Inferior parietal cortex (tissue), 1 donor: ENCODE measurements around the gene RNF126.
"Not testable (repeated sequence)": the region's sequence is repeated elsewhere in the genome, so short reads cannot be mapped to it uniquely, and the experiment has no call there.

ENCODE experiments used
- DNase-seq: peaks from one replicate; pipeline ENCODE4 v3.0.0-alpha.2; 2016; ENCODE audit errors: extremely low spot score

Gene RNF126

DNA sequence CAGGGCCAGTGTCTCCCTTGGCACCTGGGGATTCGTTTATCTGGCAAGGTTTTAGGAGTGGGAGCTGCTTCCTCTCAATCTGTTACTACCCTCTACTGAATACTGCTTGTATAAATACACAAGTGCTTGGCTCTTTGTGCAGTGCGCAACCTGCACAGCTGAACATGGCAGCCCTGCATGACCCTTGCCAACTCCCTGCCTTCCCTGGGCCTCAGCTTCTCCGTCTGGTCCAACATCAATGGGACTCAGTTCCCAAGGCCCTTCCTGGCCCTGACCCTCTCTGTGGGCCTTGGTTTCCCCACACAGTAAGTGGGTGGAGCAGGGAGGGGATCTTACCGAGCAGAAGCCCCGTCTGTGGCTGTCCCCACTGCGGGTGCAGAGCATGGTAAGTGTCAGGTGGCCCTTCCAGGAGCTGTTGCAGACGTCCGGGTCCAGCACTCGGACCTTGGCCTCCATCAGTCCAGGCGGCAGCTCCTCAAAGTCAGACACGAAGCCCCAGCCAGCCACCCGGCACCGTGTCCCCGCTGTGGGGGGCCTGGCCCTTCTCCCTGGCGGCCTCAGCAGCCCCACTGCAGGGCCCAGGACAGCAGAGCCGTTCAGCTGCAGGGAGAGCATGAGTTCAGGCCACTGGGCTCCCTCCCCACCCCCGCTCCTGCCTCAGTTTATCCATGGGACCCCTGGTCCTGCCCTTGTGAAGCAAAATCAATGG is 23.7 kb upstream of the RNF126 start:
- no peak for DNase-seq

DNA sequence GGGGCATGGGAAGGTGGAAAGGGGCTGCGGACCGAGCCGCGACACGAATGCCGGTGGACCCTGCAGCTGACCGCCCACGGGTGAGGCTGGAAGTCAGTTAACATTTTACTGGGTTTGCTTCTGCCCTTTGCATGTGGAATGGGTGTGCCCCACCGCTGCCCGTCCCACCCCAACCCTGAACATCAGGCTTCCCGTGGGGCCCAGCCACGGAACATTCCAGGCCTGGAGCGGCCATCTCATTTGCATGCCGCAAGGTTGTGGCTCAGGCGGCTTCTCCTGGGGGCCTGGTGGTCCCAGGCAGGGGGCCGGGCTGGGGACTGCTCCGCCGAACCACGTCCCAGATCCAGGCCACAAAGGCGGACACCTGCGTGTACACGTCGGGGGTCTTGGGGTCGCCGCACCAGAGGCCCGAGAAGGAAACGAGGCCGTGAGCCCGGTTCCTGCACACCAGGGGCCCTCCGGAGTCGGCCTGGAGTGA is 22.5 kb upstream of the RNF126 start:
- DNase-seq, result no peak

GRCh38 chr19:682678-683320 is 19.8 kb upstream of the RNF126 start:
- DNase-seq, result no peak

DNA sequence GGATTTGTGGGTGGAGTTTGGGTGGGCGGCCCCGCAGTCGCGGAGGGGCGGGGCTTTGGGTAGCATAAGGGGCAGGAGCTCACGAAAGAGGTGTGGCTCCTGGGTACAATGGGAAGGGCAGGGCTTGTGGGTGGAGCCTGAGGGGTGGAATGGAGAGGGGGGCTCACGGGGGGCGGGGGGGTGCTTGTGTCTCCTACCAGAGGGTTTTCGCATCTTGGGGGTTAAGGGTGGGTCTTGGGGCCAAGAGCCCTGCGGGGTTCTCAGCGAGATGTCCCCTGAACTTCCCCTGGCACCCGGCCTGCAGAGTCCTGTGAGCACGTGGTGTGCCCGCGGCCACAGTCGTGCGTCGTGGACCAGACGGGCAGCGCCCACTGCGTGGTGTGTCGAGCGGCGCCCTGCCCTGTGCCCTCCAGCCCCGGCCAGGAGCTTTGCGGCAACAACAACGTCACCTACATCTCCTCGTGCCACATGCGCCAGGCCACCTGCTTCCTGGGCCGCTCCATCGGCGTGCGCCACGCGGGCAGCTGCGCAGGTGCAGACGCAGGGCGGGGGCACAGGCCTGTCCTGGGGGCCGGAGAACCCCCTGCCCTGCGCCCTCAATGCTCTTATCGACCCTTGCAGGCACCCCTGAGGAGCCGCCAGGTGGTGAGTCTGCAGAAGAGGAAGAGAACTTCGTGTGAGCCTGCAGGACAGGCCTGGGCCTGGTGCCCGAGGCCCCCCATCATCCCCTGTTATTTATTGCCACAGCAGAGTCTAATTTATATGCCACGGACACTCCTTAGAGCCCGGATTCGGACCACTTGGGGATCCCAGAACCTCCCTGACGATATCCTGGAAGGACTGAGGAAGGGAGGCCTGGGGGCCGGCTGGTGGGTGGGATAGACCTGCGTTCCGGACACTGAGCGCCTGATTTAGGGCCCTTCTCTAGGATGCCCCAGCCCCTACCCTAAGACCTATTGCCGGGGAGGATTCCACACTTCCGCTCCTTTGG is 18.3 kb upstream of the RNF126 start:
- DNase-seq, result no peak

DNA sequence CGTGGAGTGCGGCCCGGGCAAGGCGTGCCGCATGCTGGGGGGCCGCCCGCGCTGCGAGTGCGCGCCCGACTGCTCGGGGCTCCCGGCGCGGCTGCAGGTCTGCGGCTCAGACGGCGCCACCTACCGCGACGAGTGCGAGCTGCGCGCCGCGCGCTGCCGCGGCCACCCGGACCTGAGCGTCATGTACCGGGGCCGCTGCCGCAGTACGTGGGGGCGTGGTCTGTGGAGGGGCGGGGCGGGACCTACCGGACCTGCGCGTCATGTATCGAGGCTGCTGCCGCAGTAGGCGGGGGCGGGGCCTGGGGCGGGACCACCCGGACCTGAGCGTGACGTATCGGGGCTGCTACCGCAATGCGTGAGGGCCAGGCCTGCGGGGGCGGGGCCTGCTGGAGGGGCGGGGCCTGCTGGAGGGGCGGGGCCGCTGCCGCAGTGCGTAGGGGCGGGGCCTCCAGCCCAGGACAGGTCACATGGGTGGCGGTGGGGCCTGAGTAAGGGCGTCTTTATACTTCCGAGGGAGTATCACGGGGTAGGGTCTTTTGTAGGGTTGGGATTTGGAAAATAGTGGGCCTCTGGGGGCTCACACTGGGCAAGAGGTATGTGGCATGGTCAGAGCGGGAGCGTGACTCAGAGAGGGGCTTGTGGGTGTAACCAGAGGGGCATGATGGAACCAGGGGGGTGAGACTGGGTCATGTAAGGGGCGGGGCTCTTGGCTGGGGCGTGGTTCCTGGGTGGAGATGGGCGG is 17.4 kb upstream of the RNF126 start:
- DNase-seq, result peak; percentile 87

GRCh38 chr19:679418-680286 is 16.6 kb upstream of the RNF126 start:
- no peak for DNase-seq

- DNase-seq, result no peak
These were observed 15.9 kb upstream of the RNF126 start for GRCh38 chr19:678791-679388.

GRCh38 chr19:677601-678436 is 14.8 kb upstream of the RNF126 start:
- no peak for DNase-seq

DNA sequence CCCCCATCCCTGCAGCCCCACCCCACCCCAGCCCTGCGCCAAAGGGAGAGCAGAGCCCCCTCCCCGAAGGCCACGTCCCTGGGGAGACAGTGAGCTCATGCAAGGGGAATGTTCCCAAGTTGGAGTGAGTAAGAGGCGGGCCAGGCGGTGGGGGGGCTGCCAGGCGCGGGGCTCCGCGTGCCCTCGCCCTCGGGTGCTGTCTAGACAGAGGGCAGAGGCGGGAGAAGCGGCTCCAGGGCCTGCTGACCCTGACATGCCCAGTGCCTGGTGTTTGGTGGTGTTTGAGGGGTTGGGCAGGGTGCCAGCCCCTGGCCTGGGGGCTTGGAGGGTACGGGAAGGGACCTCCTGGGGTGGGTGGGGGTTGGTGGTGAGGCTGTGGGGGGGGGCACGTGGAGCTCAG is 14.2 kb upstream of the RNF126 start:
- DNase-seq, result no peak

DNA sequence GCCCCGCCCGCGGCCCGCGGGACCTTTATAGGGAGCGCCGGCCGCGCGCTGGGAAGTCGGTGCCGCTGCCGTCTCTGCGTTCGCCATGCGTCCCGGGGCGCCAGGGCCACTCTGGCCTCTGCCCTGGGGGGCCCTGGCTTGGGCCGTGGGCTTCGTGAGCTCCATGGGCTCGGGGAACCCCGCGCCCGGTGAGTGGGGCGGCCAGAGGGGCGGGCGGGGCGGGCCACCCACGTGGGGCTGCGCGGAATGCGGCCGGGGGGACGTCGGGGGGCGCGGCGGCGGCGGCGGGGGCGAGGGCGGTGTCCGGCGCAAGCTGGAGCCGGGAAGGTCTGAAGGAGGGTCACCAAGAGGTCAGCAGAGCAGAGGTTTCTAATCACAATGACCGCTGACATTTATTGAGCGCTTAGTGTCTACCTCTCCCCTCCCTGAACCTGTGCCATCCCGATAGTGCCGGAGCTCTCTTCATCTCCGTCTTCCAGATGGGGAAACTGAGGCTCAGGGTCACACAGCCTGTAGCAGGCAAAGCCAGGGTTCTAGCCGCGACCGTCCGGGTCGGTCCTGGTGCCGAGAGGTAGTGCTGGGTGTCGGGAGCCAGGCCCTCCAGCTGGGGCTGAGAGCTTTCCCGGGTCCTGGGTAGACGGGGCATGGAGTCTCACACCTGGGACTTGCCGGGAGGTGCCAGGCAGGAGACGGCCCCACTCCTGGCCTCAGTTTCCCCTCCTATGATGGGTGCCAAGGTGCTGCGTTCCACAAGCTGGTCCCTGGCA is 13.5 kb upstream of the RNF126 start, which contains the start of gene FSTL3:
Gene FSTL3 (plus strand): TSS at position 54 of the 767 bp plus-strand sequence. CDS start 32 bp downstream, at position 86.
- no peak for DNase-seq

GRCh38 chr19:676007-676338 is 13.0 kb upstream of the RNF126 start:
- DNase-seq, result no peak

DNA sequence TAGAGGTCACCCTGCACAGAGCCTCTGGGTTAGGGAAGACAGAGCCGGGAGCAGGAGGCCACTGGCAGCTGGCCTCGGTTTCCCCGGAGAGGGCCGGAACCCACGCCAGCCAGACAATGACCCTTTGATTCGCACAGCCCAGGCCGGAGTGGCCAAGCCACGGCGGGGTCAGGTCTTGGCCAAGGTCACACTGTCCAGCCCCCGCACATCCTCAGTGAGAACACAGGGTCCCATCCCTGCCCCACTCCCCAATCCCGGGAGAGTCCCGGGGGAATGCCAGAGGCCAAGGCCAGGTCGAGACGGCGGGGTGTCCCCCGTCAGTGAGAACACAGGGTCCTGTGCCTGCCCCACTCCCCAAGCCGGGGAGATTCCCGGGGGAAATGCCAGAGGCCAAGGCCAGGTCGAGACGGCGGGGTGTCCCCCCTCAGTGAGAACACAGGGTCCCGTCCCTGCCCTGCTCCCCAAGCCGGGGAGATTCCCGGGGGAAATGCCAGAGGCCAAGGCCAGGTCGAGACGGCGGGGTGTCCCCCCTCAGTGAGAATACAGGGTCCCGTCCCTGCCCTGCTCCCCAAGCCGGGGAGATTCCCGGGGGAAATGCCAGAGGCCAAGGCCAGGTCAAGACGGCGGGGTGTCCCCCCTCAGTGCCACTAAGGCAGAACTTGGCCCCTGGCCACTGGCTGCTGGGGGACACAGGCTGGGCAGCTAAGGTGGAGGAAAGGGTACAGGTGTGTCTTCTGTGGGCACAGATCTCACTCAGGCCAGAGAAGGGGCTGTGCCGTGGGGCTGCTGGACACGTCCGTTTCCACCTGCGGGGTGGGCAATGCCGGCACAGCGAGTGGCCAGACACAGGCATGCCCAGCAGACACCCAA is 11.5 kb upstream of the RNF126 start:
- DNase-seq, result no peak

GRCh38 chr19:670609-671075 is 7.6 kb upstream of the RNF126 start:
- no peak for DNase-seq

DNA sequence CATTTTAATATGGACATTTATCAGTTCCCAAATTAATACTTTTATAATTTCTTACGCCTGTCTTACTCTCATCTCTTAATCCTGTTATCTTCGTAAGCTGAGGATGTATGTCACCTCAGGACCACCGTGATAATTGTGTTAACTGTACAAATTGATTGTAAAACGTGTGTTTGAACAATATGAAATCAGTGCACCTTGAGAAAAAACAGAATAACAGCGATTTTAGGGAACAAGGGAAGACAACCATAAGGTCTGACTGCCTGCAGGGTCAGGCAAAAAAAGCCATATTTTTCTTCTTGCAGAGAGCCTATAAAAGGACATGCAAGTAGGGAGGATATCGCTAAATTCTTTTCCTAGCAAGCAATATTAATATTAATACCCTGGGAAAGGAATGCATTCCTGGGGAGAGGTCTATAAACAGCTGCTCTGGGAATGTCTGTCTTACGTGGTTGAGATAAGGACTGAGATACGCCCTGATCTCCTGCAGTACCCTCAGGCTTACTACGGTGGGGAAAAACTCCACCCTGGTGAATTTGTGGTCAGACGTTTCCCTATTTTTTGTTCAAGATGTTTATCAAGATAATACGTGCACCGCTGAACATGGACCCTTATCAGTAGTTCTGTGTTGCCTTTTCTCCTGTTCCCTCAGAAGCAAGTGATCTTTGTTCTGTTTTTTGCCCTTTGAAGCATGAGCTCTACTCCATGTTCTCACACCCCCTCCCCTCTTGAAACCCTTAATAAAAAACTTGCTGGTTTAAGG is 5.8 kb upstream of the RNF126 start:
- DNase-seq, result not testable (repeated sequence)

DNA sequence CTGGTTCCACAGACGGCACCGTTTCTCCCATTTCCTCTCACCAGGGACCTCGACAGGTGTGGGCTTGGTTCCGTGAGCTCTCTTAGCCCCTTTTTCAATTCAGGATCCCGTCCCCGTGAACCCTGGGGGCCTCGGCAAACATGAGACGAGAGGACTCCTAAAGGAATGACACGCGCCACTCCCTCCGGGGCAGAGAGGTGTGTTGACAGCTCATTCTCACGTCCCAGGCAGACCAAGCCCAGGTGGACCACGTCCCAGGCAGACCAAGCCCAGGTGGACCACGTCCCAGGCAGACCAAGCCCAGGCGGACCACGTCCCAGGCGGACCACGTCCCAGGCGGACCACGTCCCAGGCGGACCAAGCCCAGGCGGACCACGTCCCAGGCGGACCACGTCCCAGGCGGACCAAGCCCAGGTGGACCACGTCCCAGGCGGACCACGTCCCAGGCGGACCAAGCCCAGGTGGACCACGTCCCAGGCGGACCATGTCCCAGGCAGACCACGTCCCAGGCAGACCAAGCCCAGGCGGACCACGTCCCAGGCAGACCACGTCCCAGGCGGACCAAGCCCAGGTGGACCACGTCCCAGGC is 4.1 kb upstream of the RNF126 start:
- not testable (repeated sequence) for DNase-seq

GRCh38 chr19:664913-665443 is 2.0 kb upstream of the RNF126 start:
- DNase-seq, result peak; percentile 83
